HEK293 (cell line): ENCODE results near the gene COL18A1.

Experiments used
- CTCF ChIA-PET: fragments of 350-600 bp; formaldehyde crosslinking; extraction: SDS; loops from one replicate; lab custom pipeline; 2021; ENCODE audit warnings: antibody characterized with exemption; lab: Yijun Ruan, JAX
- POLR2A ChIA-PET: fragments of 300-600 bp; formaldehyde crosslinking; extraction: SDS; loops from one replicate; lab custom pipeline; 2020; ENCODE audit warnings: antibody characterized with exemption, inconsistent platforms; lab: Yijun Ruan, JAX
- H3K27ac ChIP-seq: fragments of 200-500 bp; sonication (Bioruptor generic); 2 replicates; pipeline ENCODE4 v1.5.1; 2014; ENCODE audit warnings: low read depth, low read length, control low read depth, inconsistent platforms; ENCODE audit errors: extremely low read depth
- H3K36me3 ChIP-seq, 2 experiments: fragments of 200-500 bp in 1 of 2; sonication (Bioruptor generic) in 1 of 2; 1 replicate in 1 of 2; 2 replicates in 1 of 2; pipeline ENCODE4 v1.5.1; 2014 to 2017; ENCODE audit warnings: inconsistent platforms in 2 of 2, low read length in 2 of 2; ENCODE audit not compliant: control insufficient read depth in 2 of 2, insufficient read depth in 1 of 2
- H3K4me1 ChIP-seq: fragments of 200-500 bp; sonication (Bioruptor generic); 2 replicates; pipeline ENCODE4 v1.5.1; 2014; ENCODE audit warnings: mild to moderate bottlenecking, low read length, inconsistent platforms; ENCODE audit not compliant: control insufficient read depth, insufficient read depth
- H3K4me3 ChIP-seq: 2 replicates; pipeline ENCODE4 v1.5.1; 2011; ENCODE audit warnings: low read depth, mild to moderate bottlenecking, control low read depth, low read length, moderate library complexity
- H3K9me3 ChIP-seq: fragments of 200-500 bp; sonication (Bioruptor generic); 2 replicates; pipeline ENCODE4 v1.5.1; 2014; ENCODE audit warnings: low read depth, low read length, inconsistent platforms; ENCODE audit not compliant: control insufficient read depth, insufficient read depth
- HOXC10 ChIP-seq: sonication (generic); formaldehyde crosslinking; IDR thresholded peaks from 2 replicates; pipeline ENCODE4 v1.8.1; 2023; ENCODE audit warnings: mild to moderate bottlenecking, missing genetic modification reagents
- INSM2 ChIP-seq: fragments of 450-650 bp; formaldehyde crosslinking; IDR thresholded peaks from 2 replicates; pipeline ENCODE4 v1.5.1; 2016; ENCODE audit warnings: missing biosample characterization, missing genetic modification characterization
- SETDB1 ChIP-seq: IDR thresholded peaks from one replicate; pipeline ENCODE4 v1.6.1; 2017; ENCODE audit warnings: mild to moderate bottlenecking, low read length, moderate library complexity, mixed read lengths; ENCODE audit not compliant: insufficient read length
- SP3 ChIP-seq: fragments of 450-650 bp; formaldehyde crosslinking; IDR thresholded peaks from 2 replicates; pipeline ENCODE4 v1.5.1; 2016; ENCODE audit warnings: missing biosample characterization, missing genetic modification characterization
- TSHZ1 ChIP-seq: fragments of 450-650 bp; formaldehyde crosslinking; IDR thresholded peaks from 2 replicates; pipeline ENCODE4 v1.5.1; 2016; ENCODE audit warnings: missing biosample characterization, missing genetic modification characterization, borderline replicate concordance
- YY2 ChIP-seq: fragments of 450-650 bp; formaldehyde crosslinking; IDR thresholded peaks from 2 replicates; pipeline ENCODE4 v1.5.1; 2016; ENCODE audit warnings: missing biosample characterization, missing genetic modification characterization
- ZBTB17 ChIP-seq: fragments of 450-650 bp; formaldehyde crosslinking; IDR thresholded peaks from 2 replicates; pipeline ENCODE4 v1.5.1; 2016; ENCODE audit warnings: missing biosample characterization, missing genetic modification characterization
- ZFP37 ChIP-seq: fragments of 450-650 bp; formaldehyde crosslinking; IDR thresholded peaks from 2 replicates; pipeline ENCODE4 v1.5.1; 2016; ENCODE audit warnings: missing biosample characterization, missing genetic modification characterization
- ZNF202 ChIP-seq: fragments of 450-650 bp; formaldehyde crosslinking; IDR thresholded peaks from 2 replicates; pipeline ENCODE4 v1.5.1; 2016; ENCODE audit warnings: missing biosample characterization, missing genetic modification characterization, borderline replicate concordance
- ZNF223 ChIP-seq: fragments of 450-650 bp; formaldehyde crosslinking; IDR thresholded peaks from 2 replicates; pipeline ENCODE4 v1.5.1; 2016; ENCODE audit warnings: missing biosample characterization, missing genetic modification characterization
- ZNF292 ChIP-seq: fragments of 450-650 bp; formaldehyde crosslinking; IDR thresholded peaks from 2 replicates; pipeline ENCODE4 v1.5.1; 2016; ENCODE audit warnings: low read depth, missing biosample characterization, missing genetic modification characterization, borderline replicate concordance
- ZNF324 ChIP-seq: fragments of 450-650 bp; formaldehyde crosslinking; IDR thresholded peaks from 2 replicates; pipeline ENCODE4 v1.5.1; 2016; ENCODE audit warnings: missing biosample characterization, missing genetic modification characterization
- ZNF530 ChIP-seq: fragments of 450-650 bp; formaldehyde crosslinking; IDR thresholded peaks from 2 replicates; pipeline ENCODE4 v1.5.1; 2016; ENCODE audit warnings: low read depth, missing biosample characterization, missing genetic modification characterization
- ZNF660 ChIP-seq: fragments of 450-650 bp; IDR thresholded peaks from 2 replicates; pipeline ENCODE4 v1.5.1; 2018; ENCODE audit warnings: missing biosample characterization, mild to moderate bottlenecking, missing genetic modification characterization
- ZNF707 ChIP-seq: fragments of 450-650 bp; formaldehyde crosslinking; IDR thresholded peaks from 2 replicates; pipeline ENCODE4 v1.5.1; 2016; ENCODE audit warnings: missing biosample characterization, missing genetic modification characterization
- ZNF747 ChIP-seq: fragments of 450-650 bp; formaldehyde crosslinking; IDR thresholded peaks from 2 replicates; pipeline ENCODE4 v1.5.1; 2016; ENCODE audit warnings: missing biosample characterization, missing genetic modification characterization
- ZSCAN16 ChIP-seq: fragments of 450-650 bp; formaldehyde crosslinking; IDR thresholded peaks from 2 replicates; pipeline ENCODE4 v1.5.1; 2016; ENCODE audit warnings: missing biosample characterization, missing genetic modification characterization
- TF ChIP-seq, protein P1 (sequence below): fragments of 450-650 bp; formaldehyde crosslinking; conservative IDR thresholded peaks from 2 replicates; pipeline ENCODE4 v1.5.1; 2016; ENCODE audit warnings: low read depth, missing biosample characterization, missing genetic modification characterization
- TF ChIP-seq, protein P2 (sequence below): fragments of 450-650 bp; formaldehyde crosslinking; IDR thresholded peaks from 2 replicates; pipeline ENCODE4 v1.5.1; 2016; ENCODE audit warnings: missing biosample characterization, missing genetic modification characterization
- TF ChIP-seq, protein P3 (sequence below): fragments of 450-650 bp; IDR thresholded peaks from 2 replicates; pipeline ENCODE4 v1.5.1; 2018; ENCODE audit warnings: missing biosample characterization, missing genetic modification characterization

The COL18A1 gene

DNA sequence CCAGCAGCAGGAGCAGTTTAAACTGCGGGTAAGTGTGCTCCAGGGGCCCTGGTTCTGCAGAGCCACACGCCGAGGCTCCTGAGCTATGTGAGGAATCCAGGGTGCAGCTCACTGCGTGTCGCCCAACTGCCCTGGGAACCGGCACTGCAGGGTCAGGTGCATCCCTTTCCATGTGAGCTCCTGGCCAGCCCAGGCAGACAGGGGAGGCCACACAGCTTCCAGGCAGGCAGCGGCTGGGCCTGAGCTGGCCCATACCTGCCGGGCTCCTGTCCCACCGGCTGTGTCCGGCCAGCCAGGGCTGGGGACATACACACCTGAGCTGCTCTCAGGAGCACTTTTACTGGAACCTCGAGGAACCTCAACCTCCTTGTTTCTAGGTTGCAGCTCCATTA is 18.6 kb upstream of the COL18A1 start:
- H3K4me3 ChIP-seq: no peak overlapping the region
- no peaks in the 10 kb centered on the region for H3K36me3 ChIP-seq
- no peaks in the 10 kb centered on the region for H3K4me1 ChIP-seq
- ChIA-PET POLR2A (interaction anchor here (1.2 kb wide), 1 partner anchor 14 kb away, joined by 3 read pairs; no protein-coding TSS in a partner anchor), CTCF (interaction anchor here (0.8 to 1.4 kb wide), 3 partner anchors 77 to 248 kb away, joined by 3 to 6 read pairs (median 5); no protein-coding TSS in a partner anchor)
- TF ChIP-seq ZFP37 (tag by site-specific recombination): no peak
- TF ChIP-seq ZBTB17 (tag by site-specific recombination): no peak
- no peak for TF ChIP-seq ZNF223 (tag by site-specific recombination)
- TF ChIP-seq ZNF660 (tag by site-specific recombination): no peak
- TF ChIP-seq, protein P1, sequence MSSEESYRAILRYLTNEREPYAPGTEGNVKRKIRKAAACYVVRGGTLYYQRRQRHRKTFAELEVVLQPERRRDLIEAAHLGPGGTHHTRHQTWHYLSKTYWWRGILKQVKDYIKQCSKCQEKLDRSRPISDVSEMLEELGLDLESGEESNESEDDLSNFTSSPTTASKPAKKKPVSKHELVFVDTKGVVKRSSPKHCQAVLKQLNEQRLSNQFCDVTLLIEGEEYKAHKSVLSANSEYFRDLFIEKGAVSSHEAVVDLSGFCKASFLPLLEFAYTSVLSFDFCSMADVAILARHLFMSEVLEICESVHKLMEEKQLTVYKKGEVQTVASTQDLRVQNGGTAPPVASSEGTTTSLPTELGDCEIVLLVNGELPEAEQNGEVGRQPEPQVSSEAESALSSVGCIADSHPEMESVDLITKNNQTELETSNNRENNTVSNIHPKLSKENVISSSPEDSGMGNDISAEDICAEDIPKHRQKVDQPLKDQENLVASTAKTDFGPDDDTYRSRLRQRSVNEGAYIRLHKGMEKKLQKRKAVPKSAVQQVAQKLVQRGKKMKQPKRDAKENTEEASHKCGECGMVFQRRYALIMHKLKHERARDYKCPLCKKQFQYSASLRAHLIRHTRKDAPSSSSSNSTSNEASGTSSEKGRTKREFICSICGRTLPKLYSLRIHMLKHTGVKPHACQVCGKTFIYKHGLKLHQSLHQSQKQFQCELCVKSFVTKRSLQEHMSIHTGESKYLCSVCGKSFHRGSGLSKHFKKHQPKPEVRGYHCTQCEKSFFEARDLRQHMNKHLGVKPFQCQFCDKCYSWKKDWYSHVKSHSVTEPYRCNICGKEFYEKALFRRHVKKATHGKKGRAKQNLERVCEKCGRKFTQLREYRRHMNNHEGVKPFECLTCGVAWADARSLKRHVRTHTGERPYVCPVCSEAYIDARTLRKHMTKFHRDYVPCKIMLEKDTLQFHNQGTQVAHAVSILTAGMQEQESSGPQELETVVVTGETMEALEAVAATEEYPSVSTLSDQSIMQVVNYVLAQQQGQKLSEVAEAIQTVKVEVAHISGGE (tag by site-specific recombination): no peak
- TF ChIP-seq, protein P2, sequence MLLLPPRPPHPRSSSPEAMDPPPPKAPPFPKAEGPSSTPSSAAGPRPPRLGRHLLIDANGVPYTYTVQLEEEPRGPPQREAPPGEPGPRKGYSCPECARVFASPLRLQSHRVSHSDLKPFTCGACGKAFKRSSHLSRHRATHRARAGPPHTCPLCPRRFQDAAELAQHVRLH (tag by site-specific recombination): no peak
- no peak for TF ChIP-seq ZSCAN16 (tag by site-specific recombination)
- TF ChIP-seq, protein P3, sequence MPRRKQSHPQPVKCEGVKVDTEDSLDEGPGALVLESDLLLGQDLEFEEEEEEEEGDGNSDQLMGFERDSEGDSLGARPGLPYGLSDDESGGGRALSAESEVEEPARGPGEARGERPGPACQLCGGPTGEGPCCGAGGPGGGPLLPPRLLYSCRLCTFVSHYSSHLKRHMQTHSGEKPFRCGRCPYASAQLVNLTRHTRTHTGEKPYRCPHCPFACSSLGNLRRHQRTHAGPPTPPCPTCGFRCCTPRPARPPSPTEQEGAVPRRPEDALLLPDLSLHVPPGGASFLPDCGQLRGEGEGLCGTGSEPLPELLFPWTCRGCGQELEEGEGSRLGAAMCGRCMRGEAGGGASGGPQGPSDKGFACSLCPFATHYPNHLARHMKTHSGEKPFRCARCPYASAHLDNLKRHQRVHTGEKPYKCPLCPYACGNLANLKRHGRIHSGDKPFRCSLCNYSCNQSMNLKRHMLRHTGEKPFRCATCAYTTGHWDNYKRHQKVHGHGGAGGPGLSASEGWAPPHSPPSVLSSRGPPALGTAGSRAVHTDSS (tag by site-specific recombination): no peak
- no peak for TF ChIP-seq ZNF202 (tag by site-specific recombination)
- TF ChIP-seq SETDB1: no peak
- TF ChIP-seq TSHZ1: no peak
- no peak for TF ChIP-seq ZNF707 (tag by site-specific recombination)
- no peak for TF ChIP-seq ZNF530 (tag by site-specific recombination)
- TF ChIP-seq ZNF324 (tag by site-specific recombination): no peak
- no peak for TF ChIP-seq INSM2
- no peak for TF ChIP-seq SP3 (tag by site-specific recombination)
- no peak for TF ChIP-seq YY2
- TF ChIP-seq HOXC10 (CRISPR knock-in tag): no peak
- no peak for TF ChIP-seq ZNF292 (tag by site-specific recombination)
- no peak for TF ChIP-seq ZNF747 (tag by site-specific recombination)
- TF ChIP-seq, all 188 proteins: peak for 0
- H3K27ac ChIP-seq: no peak overlapping the region
- no peaks in the 10 kb centered on the region for H3K9me3 ChIP-seq
